ENCODE data around the gene SLC25A25.

The SLC25A25 gene

GRCh38 chr9:128072144-128073021 is 4.4 kb downstream of the SLC25A25 start:
- DNase-seq (ENCODE audit: low read depth in 2 of 2, low spot score in 1 of 2), result peak in 1 of 2 donors; percentile 44

- DNase-seq (ENCODE audit: low read depth in 2 of 2, low spot score in 1 of 2), result no peak
Measured at GRCh38 chr9:128073253-128073886, 5.3 kb downstream of the SLC25A25 start.

GRCh38 chr9:128077847-128078503 is 9.9 kb downstream of the SLC25A25 start:
- no peak for DNase-seq (ENCODE audit: low read depth in 2 of 2, low spot score in 1 of 2)

GRCh38 chr9:128078504-128079434 is 10.7 kb downstream of the SLC25A25 start:
- DNase-seq (ENCODE audit: low read depth in 2 of 2, low spot score in 1 of 2), result no peak

- no peak for DNase-seq (ENCODE audit: low read depth in 2 of 2, low spot score in 1 of 2)
Measured at GRCh38 chr9:128080206-128080605, 12.2 kb downstream of the SLC25A25 start.

- no peak for DNase-seq (ENCODE audit: low read depth in 2 of 2, low spot score in 1 of 2)
Measured at GRCh38 chr9:128081056-128081455, 13.0 kb downstream of the SLC25A25 start.

GRCh38 chr9:128082151-128082550 is 14.1 kb downstream of the SLC25A25 start:
- no peak for DNase-seq (ENCODE audit: low read depth in 2 of 2, low spot score in 1 of 2)

- no peak for DNase-seq (ENCODE audit: low read depth in 2 of 2, low spot score in 1 of 2)
Measured at GRCh38 chr9:128084746-128085145, 16.7 kb downstream of the SLC25A25 start.

GRCh38 chr9:128085943-128086342 is 17.9 kb downstream of the SLC25A25 start:
- DNase-seq (ENCODE audit: low read depth in 2 of 2, low spot score in 1 of 2), result no peak

- DNase-seq (ENCODE audit: low read depth in 2 of 2, low spot score in 1 of 2), result no peak
Measured at GRCh38 chr9:128087262-128087661, 19.2 kb downstream of the SLC25A25 start.

- DNase-seq (ENCODE audit: low read depth in 2 of 2, low spot score in 1 of 2), result no peak
Measured at GRCh38 chr9:128088253-128088945, 20.4 kb downstream of the SLC25A25 start.

GRCh38 chr9:128089299-128089698 is 21.3 kb downstream of the SLC25A25 start:
- DNase-seq (ENCODE audit: low read depth in 2 of 2, low spot score in 1 of 2), result no peak

- no peak for DNase-seq (ENCODE audit: low read depth in 2 of 2, low spot score in 1 of 2)
Measured at GRCh38 chr9:128091144-128091543, 23.1 kb downstream of the SLC25A25 start.

GRCh38 chr9:128091571-128091970 is 23.5 kb downstream of the SLC25A25 start:
- DNase-seq (ENCODE audit: low read depth in 2 of 2, low spot score in 1 of 2), result no peak

- DNase-seq (ENCODE audit: low read depth in 2 of 2, low spot score in 1 of 2), result no peak
Measured at GRCh38 chr9:128092199-128092977, 24.4 kb downstream of the SLC25A25 start.

- no peak for DNase-seq (ENCODE audit: low read depth in 2 of 2, low spot score in 1 of 2)
Measured at GRCh38 chr9:128093011-128093410, 25.0 kb downstream of the SLC25A25 start.

GRCh38 chr9:128094166-128094949 is 26.3 kb downstream of the SLC25A25 start:
- DNase-seq (ENCODE audit: low read depth in 2 of 2, low spot score in 1 of 2), result peak; percentile 37 to 52

- DNase-seq (ENCODE audit: low read depth in 2 of 2, low spot score in 1 of 2), result no peak
Measured at GRCh38 chr9:128094950-128095544, 27.0 kb downstream of the SLC25A25 start.

Data from stimulated activated CD8-positive, alpha-beta memory T cell treated with anti-CD3 and anti-CD28 coated beads, Interleukin-4, amount 100 ng/mL, for 4 hours (primary cell).